Tongue (tissue), 2 donors: ENCODE data around the gene RTCB. TPM values are rescaled to one million over a fixed set of nuclear protein-coding genes. Genes with fewer than 3 reads are reported as not detected.

Source experiments
- DNase-seq: peaks from one replicate; pipeline ENCODE4 v3.0.0-alpha.2; 2015
- total RNA-seq: library from RNA; depleted of rRNA; stranded (reverse); fragments of >200 nt; gene quantifications from one replicate; pipeline ENCODE4 v1.2.3, GENCODE V29; 2014

The RTCB gene
- total RNA-seq: 73.2 TPM

GRCh38 chr22:32411829-32412592, at the start of gene RTCB:
Gene RTCB, minus strand, starts transcription at chr22:32412247. Its CDS starts 91 bp downstream, at chr22:32412156.
- peak; percentile 97 for DNase-seq

GRCh38 chr22:32457031-32457430, 45.0 kb upstream of the RTCB start:
- no peak for DNase-seq

GRCh38 chr22:32448980-32449379, 36.9 kb upstream of the RTCB start:
- peak; percentile 8 for DNase-seq

- no peak for DNase-seq
Observed at GRCh38 chr22:32446321-32446720, 34.3 kb upstream of the RTCB start.

- no peak for DNase-seq
Observed at GRCh38 chr22:32444068-32444467, 32.0 kb upstream of the RTCB start.

GRCh38 chr22:32430352-32430751, 18.3 kb upstream of the RTCB start:
- no peak for DNase-seq

GRCh38 chr22:32426881-32427280, 14.8 kb upstream of the RTCB start:
- no peak for DNase-seq

- DNase-seq: no peak
Observed at GRCh38 chr22:32423664-32424063, 11.6 kb upstream of the RTCB start.

- no peak for DNase-seq
Observed at GRCh38 chr22:32422062-32422461, 10.0 kb upstream of the RTCB start.

- DNase-seq: no peak
Observed at GRCh38 chr22:32421484-32421883, 9.4 kb upstream of the RTCB start.

GRCh38 chr22:32417906-32418305, 5.9 kb upstream of the RTCB start:
- no peak for DNase-seq

GRCh38 chr22:32416556-32417085, 4.6 kb upstream of the RTCB start:
- no peak for DNase-seq

GRCh38 chr22:32414191-32414590, 2.1 kb upstream of the RTCB start:
- no peak for DNase-seq

GRCh38 chr22:32413719-32414118, 1.7 kb upstream of the RTCB start:
- DNase-seq: no peak

- DNase-seq: peak; percentile 16
Observed at GRCh38 chr22:32411402-32411801, 645 bp downstream of the RTCB start.

- no peak for DNase-seq
Observed at GRCh38 chr22:32410459-32410858, 1.6 kb downstream of the RTCB start.

- no peak for DNase-seq
Observed at GRCh38 chr22:32409977-32410376, 2.1 kb downstream of the RTCB start.

GRCh38 chr22:32407936-32408335, 4.1 kb downstream of the RTCB start:
- no peak for DNase-seq

- DNase-seq: no peak
Observed at GRCh38 chr22:32407312-32407711, 4.7 kb downstream of the RTCB start.

GRCh38 chr22:32404021-32404420, 8.0 kb downstream of the RTCB start:
- no peak for DNase-seq

- no peak for DNase-seq
Observed at GRCh38 chr22:32401486-32401885, 10.6 kb downstream of the RTCB start.

GRCh38 chr22:32396746-32397145, 15.3 kb downstream of the RTCB start:
- DNase-seq: peak; percentile 22

- no peak for DNase-seq
Observed at GRCh38 chr22:32396255-32396654, 15.8 kb downstream of the RTCB start.

GRCh38 chr22:32395107-32395506, 16.9 kb downstream of the RTCB start:
- no peak for DNase-seq
